ENCODE measurements around the gene TM9SF2. TPM values are rescaled to one million over a fixed set of nuclear protein-coding genes. Genes with fewer than 3 reads are reported as not detected.

TM9SF2 gene
- 120 and 134 TPM in 2 replicates for total RNA-seq

GRCh38 chr13:99501184-99501847 lies at the start of gene TM9SF2:
Gene TM9SF2, plus strand, starts transcription at chr13:99501472. Its CDS starts 135 bp downstream, at chr13:99501607.

GRCh38 chr13:99606324-99607066 lies 105.2 kb downstream of the TM9SF2 start, which contains the start of gene CLYBL:
Gene CLYBL, plus strand, starts transcription at chr13:99606690.

Other genes with a start within 250 kb of the TM9SF2 start
- gene GPR18, start 243.1 kb upstream of the TM9SF2 start, total RNA-seq, result not detected in 2 replicates
- gene GPR183, start 194.1 kb upstream of the TM9SF2 start, total RNA-seq, result not detected in 2 replicates
- gene CLYBL, start 105.2 kb downstream of the TM9SF2 start, total RNA-seq, result 1.6 and 1.8 TPM in 2 replicates

All from cardiac atrium fibroblast (primary cell).